Measurements from ENCODE around the gene KLHL20. TPM values are rescaled to one million over a fixed set of nuclear protein-coding genes. Genes with fewer than 3 reads are reported as not detected.
"Not testable (repeated sequence)": the region's sequence is repeated elsewhere in the genome, so short reads cannot be mapped to it uniquely, and the experiment has no call there.

Gene KLHL20
- polyA plus RNA-seq, 2 of the 4 experiments (the other 2 are of a cell fraction) = 11.4 to 15.8 TPM

DNA sequence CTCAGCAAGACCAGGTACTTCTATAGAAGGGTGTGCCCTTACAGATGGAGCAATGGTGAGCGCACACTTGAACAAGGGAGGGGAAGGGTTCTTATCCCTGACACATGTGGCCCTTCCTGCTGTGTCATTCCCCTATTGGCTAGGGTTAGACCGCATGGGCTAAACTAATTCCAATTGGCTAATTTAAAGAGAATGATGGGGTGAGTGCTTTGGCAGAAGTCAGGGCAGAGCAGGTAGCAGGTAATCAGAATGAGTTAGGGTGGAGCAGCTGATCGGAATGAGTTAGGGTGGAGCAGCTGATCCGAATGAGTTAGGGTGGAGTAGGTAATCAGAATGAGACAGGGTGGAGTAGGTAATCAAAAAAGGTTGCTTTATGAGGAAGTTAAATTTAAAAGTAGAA, 30.9 kb upstream of the KLHL20 start:
- H3K9me3 ChIP-seq; H3K4me1 ChIP-seq; H3K4me3 ChIP-seq; H3K4me2 ChIP-seq; H3K27ac ChIP-seq; POLR2A ChIA-PET; CTCF ChIA-PET; DNase-seq (ENCODE audit: low read depth in 1 of 2, low spot score in 1 of 2); FAIRE-seq; ATAC-seq: not testable (repeated sequence)
- 70% methylated on average over 4 of the region's 4 CpGs for whole genome bisulfite sequencing (ENCODE audit: missing lambda C conversion rate)

- H3K9me3 ChIP-seq; CTCF ChIA-PET; ATAC-seq; H3K4me2 ChIP-seq; H3K27ac ChIP-seq; FAIRE-seq; POLR2A ChIA-PET; H3K4me3 ChIP-seq; DNase-seq (ENCODE audit: low read depth in 1 of 2, low spot score in 1 of 2); H3K4me1 ChIP-seq: not testable (repeated sequence)
- WGBS (ENCODE audit: missing lambda C conversion rate) = 51% methylated on average over 3 of the region's 3 CpGs
Measured at GRCh38 chr1:173685121-173685520, 29.7 kb upstream of the KLHL20 start.

DNA sequence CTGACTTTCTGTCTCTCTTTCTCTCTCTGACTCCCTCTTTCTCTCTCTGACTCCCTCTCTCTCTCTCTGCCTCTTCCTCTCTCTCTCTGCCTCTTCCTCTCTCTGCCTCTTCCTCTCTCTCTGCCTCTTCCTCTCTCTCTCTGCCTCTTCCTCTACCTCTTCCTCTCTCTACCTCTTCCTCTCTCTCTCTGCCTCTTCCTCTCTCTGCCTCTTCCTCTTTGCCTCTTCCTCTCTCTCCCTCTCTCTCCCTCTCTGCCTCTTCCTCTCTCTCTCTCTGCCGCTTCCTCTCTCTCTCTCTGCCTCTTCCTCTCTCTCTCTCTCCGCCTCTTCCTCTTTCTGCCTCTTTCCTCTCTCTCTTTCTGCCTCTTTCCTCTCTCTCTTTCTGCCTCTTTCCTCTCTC, 26.5 kb upstream of the KLHL20 start:
- CTCF ChIA-PET = no interaction called here
- TF ChIP-seq JUN (IDR thresholded peaks at IDR 0.05) (no peak), CTCF (IDR thresholded peaks at IDR 0.05) (no peak), SMC3 (IDR thresholded peaks at IDR 0.05) (no peak), MAZ (IDR thresholded peaks at IDR 0.05; ENCODE audit: borderline replicate concordance, low read depth, low read length) (no peak), CHD2 (IDR thresholded peaks at IDR 0.05; ENCODE audit: low read length, partially characterized antibody) (no peak), MAFK (IDR thresholded peaks at IDR 0.05; ENCODE audit: partially characterized antibody) (no peak), KDM5A (IDR thresholded peaks at IDR 0.05) (no peak), TP53 (CRISPR knock-in tag; IDR thresholded peaks at IDR 0.05) (no peak), KDM1A (IDR thresholded peaks at IDR 0.05; ENCODE audit: low read depth) (no peak), FOSL2 (IDR thresholded peaks at IDR 0.05) (no peak), FOSL2 (CRISPR knock-in tag; IDR thresholded peaks at IDR 0.05) (no peak), GATA3 (IDR thresholded peaks at IDR 0.05; ENCODE audit: borderline replicate concordance) (no peak), EP300 (IDR thresholded peaks at IDR 0.05) (no peak), FOSB (CRISPR knock-in tag; IDR thresholded peaks at IDR 0.05) (no peak), FOXS1 (CRISPR knock-in tag; IDR thresholded peaks at IDR 0.05) (no peak), EHF (CRISPR knock-in tag; IDR thresholded peaks at IDR 0.05) (no peak), HDAC2 (IDR thresholded peaks at IDR 0.05) (no peak)
- TF ChIP-seq, protein P1, sequence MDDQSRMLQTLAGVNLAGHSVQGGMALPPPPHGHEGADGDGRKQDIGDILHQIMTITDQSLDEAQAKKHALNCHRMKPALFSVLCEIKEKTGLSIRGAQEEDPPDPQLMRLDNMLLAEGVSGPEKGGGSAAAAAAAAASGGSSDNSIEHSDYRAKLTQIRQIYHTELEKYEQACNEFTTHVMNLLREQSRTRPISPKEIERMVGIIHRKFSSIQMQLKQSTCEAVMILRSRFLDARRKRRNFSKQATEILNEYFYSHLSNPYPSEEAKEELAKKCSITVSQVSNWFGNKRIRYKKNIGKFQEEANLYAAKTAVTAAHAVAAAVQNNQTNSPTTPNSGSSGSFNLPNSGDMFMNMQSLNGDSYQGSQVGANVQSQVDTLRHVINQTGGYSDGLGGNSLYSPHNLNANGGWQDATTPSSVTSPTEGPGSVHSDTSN (IDR thresholded peaks at IDR 0.05) = no peak
- TF ChIP-seq, protein P2, sequence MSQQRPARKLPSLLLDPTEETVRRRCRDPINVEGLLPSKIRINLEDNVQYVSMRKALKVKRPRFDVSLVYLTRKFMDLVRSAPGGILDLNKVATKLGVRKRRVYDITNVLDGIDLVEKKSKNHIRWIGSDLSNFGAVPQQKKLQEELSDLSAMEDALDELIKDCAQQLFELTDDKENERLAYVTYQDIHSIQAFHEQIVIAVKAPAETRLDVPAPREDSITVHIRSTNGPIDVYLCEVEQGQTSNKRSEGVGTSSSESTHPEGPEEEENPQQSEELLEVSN (IDR thresholded peaks at IDR 0.05; ENCODE audit: borderline replicate concordance, low read depth) = no peak
- TF ChIP-seq, protein P3, sequence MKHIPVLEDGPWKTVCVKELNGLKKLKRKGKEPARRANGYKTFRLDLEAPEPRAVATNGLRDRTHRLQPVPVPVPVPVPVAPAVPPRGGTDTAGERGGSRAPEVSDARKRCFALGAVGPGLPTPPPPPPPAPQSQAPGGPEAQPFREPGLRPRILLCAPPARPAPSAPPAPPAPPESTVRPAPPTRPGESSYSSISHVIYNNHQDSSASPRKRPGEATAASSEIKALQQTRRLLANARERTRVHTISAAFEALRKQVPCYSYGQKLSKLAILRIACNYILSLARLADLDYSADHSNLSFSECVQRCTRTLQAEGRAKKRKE (CRISPR knock-in tag; IDR thresholded peaks at IDR 0.05; ENCODE audit: low read depth) = no peak
- H3K4me2 ChIP-seq = no peak overlapping the region
- no peak overlapping the region for H3K27ac ChIP-seq
- H3K4me3 ChIP-seq = no peak overlapping the region
- H3K9me3 ChIP-seq = no peaks in the 10 kb centered on the region
- DNase-seq (ENCODE audit: low read depth in 1 of 2, low spot score in 1 of 2) (no peak), FAIRE-seq (no peak), ATAC-seq (no peak)
- WGBS (ENCODE audit: missing lambda C conversion rate) = 85% methylated on average over 2 of the region's 2 CpGs
- H3K4me1 ChIP-seq = no peaks in the 10 kb centered on the region
- POLR2A ChIA-PET = no interaction called here

Measured in A549 (cell line).